ENCODE data around the gene FAM193B. TPM values are rescaled to one million over a fixed set of nuclear protein-coding genes. Genes with fewer than 3 reads are reported as not detected.

The FAM193B gene
- total RNA-seq, 1 experiment from 2014 or later, result 72.9 TPM

- peaks cover 15% of the 10 kb centered on the region for H3K4me1 Mint-ChIP-seq (ENCODE audit: low read depth, unreplicated experiment)
- no peak for DNase-seq
- no peak for TF ChIP-seq CTCF (IDR thresholded peaks at IDR 0.05; ENCODE audit: insufficient read depth in 1 of 2, low read depth in 1 of 2, low read length in 1 of 2, severe bottlenecking in 1 of 2, unreplicated experiment in 1 of 2)
- BruUV-seq (replicated peaks), result no TSS peak
- intact Hi-C loops (cut with micrococcal nuclease; ENCODE audit: unreplicated experiment), result no loop called here
- ChIA-PET POLR2A (no interaction called here), CTCF (no interaction called here)
- no peak overlapping the region for H3K27ac Mint-ChIP-seq (ENCODE audit: unreplicated experiment)
- peak overlapping the region; percentile 7 for H3K4me3 Mint-ChIP-seq (ENCODE audit: unreplicated experiment)
- peaks cover 76% of the 10 kb centered on the region for H3K36me3 Mint-ChIP-seq (ENCODE audit: insufficient read depth, unreplicated experiment)
- Histone ChIP-seq H3K4me1 (peaks cover 12% of the 10 kb centered on the region; the same call in 1 of the 2 replicates), H3K4me3 (ENCODE audit: low read depth, low read length) (no peak overlapping the region), H3K36me3 (ENCODE audit: control insufficient read depth, insufficient read depth, low read length) (peaks cover 8% of the 10 kb centered on the region), H3K27me3 (replicated peaks; ENCODE audit: control insufficient read depth, insufficient read depth, low read length) (no peaks in the 10 kb centered on the region), H3K9me3 (no peaks in the 10 kb centered on the region)
- no peaks in the 10 kb centered on the region for H3K27me3 Mint-ChIP-seq (ENCODE audit: insufficient read depth, unreplicated experiment)
- no peaks in the 10 kb centered on the region for H3K9me3 Mint-ChIP-seq (ENCODE audit: unreplicated experiment)
These were observed 34.7 kb downstream of the FAM193B start for GRCh38 chr5:177519463-177520235.

GRCh38 chr5:177516601-177517568 lies 37.5 kb downstream of the FAM193B start, which contains the start of gene DDX41:
Gene DDX41 (minus strand): TSS chr5:177516961. CDS start chr5:177516945, 16 bp downstream.
- BruUV-seq (replicated peaks), result TSS peak; percentile 75

More at GRCh38 chr5:177516601-177517568, 37.5 kb downstream of the FAM193B start, which contains the start of gene DDX41:
- H3K4me1 ChIP-seq, result peaks cover 12% of the 10 kb centered on the region; the same call in 1 of the 2 replicates
- POLR2A ChIA-PET, result no interaction called here
- CTCF ChIA-PET, result interaction anchor here (0.7 to 1.1 kb wide), 3 partner anchors 15 to 497 kb away, joined by 3 to 4 read pairs (median 3); no protein-coding TSS in a partner anchor
- TF ChIP-seq CTCF (IDR thresholded peaks at IDR 0.05; ENCODE audit: insufficient read depth in 1 of 2, low read depth in 1 of 2, low read length in 1 of 2, severe bottlenecking in 1 of 2, unreplicated experiment in 1 of 2), result no peak
- H3K4me1 Mint-ChIP-seq (ENCODE audit: low read depth, unreplicated experiment), result peaks cover 15% of the 10 kb centered on the region
- no peaks in the 10 kb centered on the region for H3K9me3 Mint-ChIP-seq (ENCODE audit: unreplicated experiment)
- H3K27me3 Mint-ChIP-seq (ENCODE audit: insufficient read depth, unreplicated experiment), result no peaks in the 10 kb centered on the region
- H3K27ac Mint-ChIP-seq (ENCODE audit: unreplicated experiment), result peak within 1 kb of the TSS; percentile 92
- intact Hi-C loops (cut with micrococcal nuclease; ENCODE audit: unreplicated experiment), result loop anchor here (1.0 kb wide), 1 partner anchor 71 kb away; no protein-coding TSS in a partner anchor
- H3K9me3 ChIP-seq, result no peaks in the 10 kb centered on the region
- H3K36me3 Mint-ChIP-seq (ENCODE audit: insufficient read depth, unreplicated experiment), result peaks cover 78% of the 10 kb centered on the region
- H3K36me3 ChIP-seq (ENCODE audit: control insufficient read depth, insufficient read depth, low read length), result peaks cover 15% of the 10 kb centered on the region
- DNase-seq, result peak; percentile 96 to 97
- H3K27me3 ChIP-seq (replicated peaks; ENCODE audit: control insufficient read depth, insufficient read depth, low read length), result no peaks in the 10 kb centered on the region
- peak within 1 kb of the TSS; percentile 99 for H3K4me3 ChIP-seq (ENCODE audit: low read depth, low read length)
- peak within 1 kb of the TSS; percentile 92 for H3K4me3 Mint-ChIP-seq (ENCODE audit: unreplicated experiment)

Measured in Caco-2 (cell line).